Ascending aorta (tissue), 2 donors: ENCODE data around the gene CARMIL1. TPM values are rescaled to one million over a fixed set of nuclear protein-coding genes. Genes with fewer than 3 reads are reported as not detected.

Experiments used
- DNase-seq, 2 donors: peaks; one replicate each; pipeline ENCODE4 v3.0.0-alpha.2; 2019; ENCODE audit warnings: low spot score in 2 of 2
- H3K27ac ChIP-seq, 2 donors: fragments of 200-600 bp; sonication (generic); one replicate each; pipeline ENCODE4 v1.5.1; 2016 to 2017; ENCODE audit warnings: mild to moderate bottlenecking in 1 of 2
- H3K27me3 ChIP-seq: fragments of 200-600 bp; sonication (generic); one replicate; pipeline ENCODE4 v1.5.1; 2017
- H3K36me3 ChIP-seq, 2 donors: fragments of 200-600 bp; sonication (generic); one replicate each; pipeline ENCODE4 v1.5.1; 2016
- H3K4me1 ChIP-seq, 2 donors: fragments of 200-600 bp; sonication (generic); one replicate each; pipeline ENCODE4 v1.5.1; 2016 to 2017; ENCODE audit warnings: mild to moderate bottlenecking in 1 of 2
- H3K4me3 ChIP-seq, 2 donors: fragments of 200-600 bp; sonication (generic); one replicate each; pipeline ENCODE4 v1.5.1; 2016 to 2017; ENCODE audit warnings: mild to moderate bottlenecking in 1 of 2
- H3K9me3 ChIP-seq, 2 donors: fragments of 200-600 bp; sonication (generic); one replicate each; pipeline ENCODE4 v1.5.1; 2016
- intact Hi-C: fragments of 100-400 bp; cut with DNase I; formaldehyde crosslinking; loops from one replicate; pipeline ENCODE4 v1.15.1; 2023
- total RNA-seq: library from RNA; depleted of rRNA; stranded (reverse); fragments of >200 nt; gene quantifications from one replicate; pipeline ENCODE4 v1.1.0, GENCODE V29; 2016
- TF ChIP-seq, protein P1 (sequence below), 3 experiments: fragments of 200-600 bp in 2 of 3; fragments of 450-650 bp in 1 of 3; sonication (generic) in 2 of 3; IDR thresholded peaks; one replicate each; pipeline ENCODE4 v1.5.1; 2016 to 2019; ENCODE audit warnings: antibody characterized with exemption in 3 of 3, mild to moderate bottlenecking in 1 of 3, moderate library complexity in 1 of 3

Gene CARMIL1
- total RNA-seq, 1 donor from 2014 or later: 16.1 TPM

DNA sequence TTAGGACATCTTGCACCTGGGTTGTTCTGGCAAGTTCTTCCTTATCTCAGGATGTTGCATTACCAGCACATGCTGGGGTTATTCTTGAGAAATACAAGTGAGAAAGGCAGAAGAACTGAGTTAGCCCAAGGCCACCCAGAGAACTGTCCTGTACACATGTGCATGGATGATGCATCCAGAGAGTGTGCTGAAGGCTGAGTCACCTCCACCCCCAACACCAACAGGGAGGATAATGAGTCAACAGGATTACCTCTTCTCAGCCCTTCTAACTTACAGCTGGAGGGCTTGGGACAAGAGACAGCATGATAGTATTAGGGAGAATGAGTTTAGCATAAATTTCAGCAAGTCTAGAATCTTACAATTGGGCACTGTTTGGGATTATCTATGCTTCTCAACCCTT is 381.3 kb downstream of the CARMIL1 start:
- Histone ChIP-seq H3K27me3 (no peaks in the 10 kb centered on the region), H3K4me3 (no peak overlapping the region), H3K27ac (no peak overlapping the region), H3K9me3 (no peaks in the 10 kb centered on the region), H3K36me3 (no peaks in the 10 kb centered on the region), H3K4me1 (no peaks in the 10 kb centered on the region)
- DNase-seq: no peak
- TF ChIP-seq, protein P1, sequence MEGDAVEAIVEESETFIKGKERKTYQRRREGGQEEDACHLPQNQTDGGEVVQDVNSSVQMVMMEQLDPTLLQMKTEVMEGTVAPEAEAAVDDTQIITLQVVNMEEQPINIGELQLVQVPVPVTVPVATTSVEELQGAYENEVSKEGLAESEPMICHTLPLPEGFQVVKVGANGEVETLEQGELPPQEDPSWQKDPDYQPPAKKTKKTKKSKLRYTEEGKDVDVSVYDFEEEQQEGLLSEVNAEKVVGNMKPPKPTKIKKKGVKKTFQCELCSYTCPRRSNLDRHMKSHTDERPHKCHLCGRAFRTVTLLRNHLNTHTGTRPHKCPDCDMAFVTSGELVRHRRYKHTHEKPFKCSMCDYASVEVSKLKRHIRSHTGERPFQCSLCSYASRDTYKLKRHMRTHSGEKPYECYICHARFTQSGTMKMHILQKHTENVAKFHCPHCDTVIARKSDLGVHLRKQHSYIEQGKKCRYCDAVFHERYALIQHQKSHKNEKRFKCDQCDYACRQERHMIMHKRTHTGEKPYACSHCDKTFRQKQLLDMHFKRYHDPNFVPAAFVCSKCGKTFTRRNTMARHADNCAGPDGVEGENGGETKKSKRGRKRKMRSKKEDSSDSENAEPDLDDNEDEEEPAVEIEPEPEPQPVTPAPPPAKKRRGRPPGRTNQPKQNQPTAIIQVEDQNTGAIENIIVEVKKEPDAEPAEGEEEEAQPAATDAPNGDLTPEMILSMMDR (IDR thresholded peaks at IDR 0.05): no peak
- intact Hi-C loops: no loop called here

DNA sequence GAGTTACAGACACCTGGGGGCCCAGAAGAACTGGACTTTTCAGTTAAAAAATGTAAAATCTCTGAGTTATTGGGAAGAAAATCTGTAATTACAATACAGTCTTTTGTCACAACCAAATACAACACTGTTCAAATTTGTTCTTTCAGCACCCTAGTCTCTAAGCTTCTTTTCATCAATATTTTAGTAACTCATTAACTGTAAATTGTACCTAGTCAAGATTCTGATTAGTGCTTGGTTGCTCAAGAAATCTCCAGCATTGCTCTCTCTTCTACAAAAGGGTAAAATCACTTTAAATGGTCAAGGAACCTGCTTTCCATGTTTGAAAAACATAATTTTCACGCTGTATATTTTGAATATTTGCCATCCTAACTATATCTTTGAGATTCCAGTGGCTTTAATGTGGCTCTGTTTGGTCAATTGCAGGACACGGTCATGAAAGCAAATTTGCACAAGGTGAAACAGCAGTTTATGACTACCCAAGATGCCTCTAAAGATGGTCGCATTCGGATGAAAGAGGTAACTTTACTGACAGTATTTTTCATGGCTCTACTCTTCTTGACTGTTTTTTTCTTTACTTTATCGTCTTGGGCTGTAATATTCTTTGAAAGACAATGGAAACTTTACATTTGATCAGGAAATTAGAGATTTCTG is 382.1 kb downstream of the CARMIL1 start:
- Histone ChIP-seq H3K36me3 (no peaks in the 10 kb centered on the region), H3K4me1 (no peaks in the 10 kb centered on the region), H3K27me3 (no peaks in the 10 kb centered on the region), H3K4me3 (no peak overlapping the region), H3K27ac (no peak overlapping the region), H3K9me3 (no peaks in the 10 kb centered on the region)
- intact Hi-C loops: no loop called here
- DNase-seq: no peak
- TF ChIP-seq, protein P1 (IDR thresholded peaks at IDR 0.05): no peak

DNA sequence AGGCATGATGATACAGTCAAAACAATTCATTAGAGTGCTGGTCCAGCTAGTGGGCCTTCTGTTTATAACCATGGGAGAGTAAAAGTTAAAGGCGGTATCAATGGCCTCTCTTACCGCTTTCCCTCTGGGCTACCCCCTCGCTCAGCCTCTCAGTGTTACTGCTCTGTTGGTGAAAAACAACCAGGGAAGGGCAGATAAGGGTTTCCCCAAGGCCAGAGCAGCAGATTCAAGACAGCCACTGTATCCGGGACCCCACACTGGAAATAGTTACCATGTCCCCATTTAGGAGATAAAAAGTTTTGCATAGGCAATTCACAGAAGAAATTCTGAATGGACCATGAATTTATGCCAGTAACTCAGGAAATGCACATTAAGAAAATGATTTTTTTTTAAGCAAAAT is 386.3 kb downstream of the CARMIL1 start:
- Histone ChIP-seq H3K36me3 (no peaks in the 10 kb centered on the region), H3K9me3 (no peaks in the 10 kb centered on the region), H3K4me1 (no peaks in the 10 kb centered on the region), H3K27me3 (no peaks in the 10 kb centered on the region), H3K27ac (no peak overlapping the region), H3K4me3 (no peak overlapping the region)
- TF ChIP-seq, protein P1 (IDR thresholded peaks at IDR 0.05): no peak
- intact Hi-C loops: no loop called here
- DNase-seq: no peak

DNA sequence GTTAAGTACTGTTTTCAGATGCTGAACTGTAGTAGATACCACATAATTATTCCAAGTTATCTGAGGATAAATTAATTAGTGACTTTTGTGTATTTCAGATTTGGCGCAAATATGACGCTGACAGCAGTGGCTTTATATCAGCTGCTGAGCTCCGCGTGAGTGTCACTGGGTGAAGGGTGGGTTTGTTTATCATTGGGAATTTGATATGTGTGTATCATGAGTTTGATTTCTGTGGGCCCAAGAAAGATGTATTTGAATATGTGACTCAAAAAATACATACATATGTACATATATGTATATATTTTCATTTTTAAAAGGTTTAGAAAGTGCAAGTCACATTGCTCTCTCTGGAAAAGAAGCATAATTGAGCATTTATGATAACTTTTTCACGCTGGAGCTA is 390.2 kb downstream of the CARMIL1 start:
- no peak for DNase-seq
- no peak overlapping the region for H3K27ac ChIP-seq
- no peaks in the 10 kb centered on the region for H3K4me1 ChIP-seq
- H3K36me3 ChIP-seq: no peaks in the 10 kb centered on the region
- TF ChIP-seq, protein P1 (IDR thresholded peaks at IDR 0.05): no peak
- no peak overlapping the region for H3K4me3 ChIP-seq
- H3K27me3 ChIP-seq: no peaks in the 10 kb centered on the region
- H3K9me3 ChIP-seq: no peaks in the 10 kb centered on the region
- intact Hi-C loops: no loop called here
